ENCODE results near the gene TP53. TPM values are rescaled to one million over a fixed set of nuclear protein-coding genes. Genes with fewer than 3 reads are reported as not detected.

TP53 gene
- total RNA-seq (2021): 173 to 179 TPM (median 176 TPM) in 3 replicates
- Bru-seq, nascent RNA: percentile 85 among the genes with signal in this experiment
- long read RNA-seq, experiment 1, transcript TP53-227 (11 exons, 2,579 nt): major isoform, 117 of 241 reads
- long read RNA-seq, experiment 1, transcript TP53-225 (7 exons, 2,271 nt): minor isoform, 5 of 241 reads
- long read RNA-seq, experiment 1, partial matches to known transcripts: 42 of 241 reads
- long read RNA-seq, experiment 1, other reads (novel, unspliced or antisense): 71 of 241 reads
- long read RNA-seq, experiment 2, transcript TP53-227 (11 exons, 2,579 nt): major isoform, 29 of 113 reads
- long read RNA-seq, experiment 2, partial matches to known transcripts: 18 of 113 reads
- long read RNA-seq, experiment 2, other reads (novel, unspliced or antisense): 62 of 113 reads
- long read RNA-seq, experiment 3, transcript TP53-227 (11 exons, 2,579 nt): major isoform, 8 of 25 reads
- long read RNA-seq, experiment 3, transcript TP53-215 (1 exons, 1,112 nt): major isoform, 8 of 25 reads
- long read RNA-seq, experiment 3, partial matches to known transcripts: 3 of 25 reads
- long read RNA-seq, experiment 3, other reads (novel, unspliced or antisense): 5 of 25 reads

- peaks cover 21% of the 10 kb centered on the region for H3K36me3 Mint-ChIP-seq
- peaks cover 31% of the 10 kb centered on the region for H3K4me1 Mint-ChIP-seq
- peak within 1 kb of the TSS; percentile 88 for H3K4me3 Mint-ChIP-seq
- CTCF ChIA-PET: interaction anchor here (0.6 to 7.0 kb wide), 43 partner anchors 10 to 1878 kb away, joined by 3 to 205 read pairs (median 5); partner anchors contain the start of genes ACAP1, ATP1B2, CD68 and CYB5D1
- ATAC-seq (peak; percentile 55), DNase-seq (ENCODE audit: low spot score) (peak; percentile 89)
- no peaks in the 10 kb centered on the region for H3K9me3 Mint-ChIP-seq
- H3K27ac Mint-ChIP-seq: peak within 1 kb of the TSS; percentile 100
- H3K27me3 Mint-ChIP-seq (ENCODE audit: low read depth): no peaks in the 10 kb centered on the region
- POLR2A ChIA-PET: interaction anchor here (0.6 to 5.9 kb wide), 29 partner anchors 11 to 469 kb away, joined by 3 to 80 read pairs (median 8); partner anchors contain the start of genes ATP1B2, CD68, DNAH2 and EFNB3
- TF ChIP-seq TEAD1 (CRISPR knock-in tag; IDR thresholded peaks at IDR 0.05) (peak; percentile 65), ZNF232 (CRISPR knock-in tag; IDR thresholded peaks at IDR 0.05) (0 out of 2 replicates have a peak, but pooled peaks have one; percentile 34), ZNF263 (CRISPR knock-in tag; IDR thresholded peaks at IDR 0.05; ENCODE audit: low read depth) (peak; percentile 65; the same call in 1 of the 2 replicates), NFATC4 (CRISPR knock-in tag; IDR thresholded peaks at IDR 0.05) (no peak), NR3C1 (CRISPR knock-in tag; conservative IDR thresholded peaks at IDR 0.05; ENCODE audit: low read depth) (no peak), MAX (CRISPR knock-in tag; IDR thresholded peaks at IDR 0.05) (peak; percentile 86), GRHL2 (CRISPR knock-in tag; IDR thresholded peaks at IDR 0.05; ENCODE audit: insufficient replicate concordance, severe bottlenecking) (no peak), ETV6 (CRISPR knock-in tag; IDR thresholded peaks at IDR 0.05) (no peak), ATF1 (CRISPR knock-in tag; IDR thresholded peaks at IDR 0.05) (no peak), ZNF317 (CRISPR knock-in tag; IDR thresholded peaks at IDR 0.05; ENCODE audit: borderline replicate concordance, low read depth) (no peak), ELF4 (CRISPR knock-in tag; IDR thresholded peaks at IDR 0.05; ENCODE audit: low read depth) (no peak), SOX15 (CRISPR knock-in tag; IDR thresholded peaks at IDR 0.05) (no peak), SP1 (CRISPR knock-in tag; conservative IDR thresholded peaks at IDR 0.05) (peak; percentile 60), STAT6 (CRISPR knock-in tag; conservative IDR thresholded peaks at IDR 0.05; ENCODE audit: low read depth) (no peak), GTF2I (CRISPR knock-in tag; conservative IDR thresholded peaks at IDR 0.05) (no peak), ATF3 (CRISPR knock-in tag; conservative IDR thresholded peaks at IDR 0.05) (no peak)
- TF ChIP-seq, protein P1, sequence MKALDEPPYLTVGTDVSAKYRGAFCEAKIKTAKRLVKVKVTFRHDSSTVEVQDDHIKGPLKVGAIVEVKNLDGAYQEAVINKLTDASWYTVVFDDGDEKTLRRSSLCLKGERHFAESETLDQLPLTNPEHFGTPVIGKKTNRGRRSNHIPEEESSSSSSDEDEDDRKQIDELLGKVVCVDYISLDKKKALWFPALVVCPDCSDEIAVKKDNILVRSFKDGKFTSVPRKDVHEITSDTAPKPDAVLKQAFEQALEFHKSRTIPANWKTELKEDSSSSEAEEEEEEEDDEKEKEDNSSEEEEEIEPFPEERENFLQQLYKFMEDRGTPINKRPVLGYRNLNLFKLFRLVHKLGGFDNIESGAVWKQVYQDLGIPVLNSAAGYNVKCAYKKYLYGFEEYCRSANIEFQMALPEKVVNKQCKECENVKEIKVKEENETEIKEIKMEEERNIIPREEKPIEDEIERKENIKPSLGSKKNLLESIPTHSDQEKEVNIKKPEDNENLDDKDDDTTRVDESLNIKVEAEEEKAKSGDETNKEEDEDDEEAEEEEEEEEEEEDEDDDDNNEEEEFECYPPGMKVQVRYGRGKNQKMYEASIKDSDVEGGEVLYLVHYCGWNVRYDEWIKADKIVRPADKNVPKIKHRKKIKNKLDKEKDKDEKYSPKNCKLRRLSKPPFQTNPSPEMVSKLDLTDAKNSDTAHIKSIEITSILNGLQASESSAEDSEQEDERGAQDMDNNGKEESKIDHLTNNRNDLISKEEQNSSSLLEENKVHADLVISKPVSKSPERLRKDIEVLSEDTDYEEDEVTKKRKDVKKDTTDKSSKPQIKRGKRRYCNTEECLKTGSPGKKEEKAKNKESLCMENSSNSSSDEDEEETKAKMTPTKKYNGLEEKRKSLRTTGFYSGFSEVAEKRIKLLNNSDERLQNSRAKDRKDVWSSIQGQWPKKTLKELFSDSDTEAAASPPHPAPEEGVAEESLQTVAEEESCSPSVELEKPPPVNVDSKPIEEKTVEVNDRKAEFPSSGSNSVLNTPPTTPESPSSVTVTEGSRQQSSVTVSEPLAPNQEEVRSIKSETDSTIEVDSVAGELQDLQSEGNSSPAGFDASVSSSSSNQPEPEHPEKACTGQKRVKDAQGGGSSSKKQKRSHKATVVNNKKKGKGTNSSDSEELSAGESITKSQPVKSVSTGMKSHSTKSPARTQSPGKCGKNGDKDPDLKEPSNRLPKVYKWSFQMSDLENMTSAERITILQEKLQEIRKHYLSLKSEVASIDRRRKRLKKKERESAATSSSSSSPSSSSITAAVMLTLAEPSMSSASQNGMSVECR (CRISPR knock-in tag; IDR thresholded peaks at IDR 0.05; ENCODE audit: borderline replicate concordance): peak; percentile 69; the same call in 1 of the 2 replicates
- TF ChIP-seq, protein P2, sequence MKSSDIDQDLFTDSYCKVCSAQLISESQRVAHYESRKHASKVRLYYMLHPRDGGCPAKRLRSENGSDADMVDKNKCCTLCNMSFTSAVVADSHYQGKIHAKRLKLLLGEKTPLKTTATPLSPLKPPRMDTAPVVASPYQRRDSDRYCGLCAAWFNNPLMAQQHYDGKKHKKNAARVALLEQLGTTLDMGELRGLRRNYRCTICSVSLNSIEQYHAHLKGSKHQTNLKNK (CRISPR knock-in tag; IDR thresholded peaks at IDR 0.05): no peak
- TF ChIP-seq, protein P3, sequence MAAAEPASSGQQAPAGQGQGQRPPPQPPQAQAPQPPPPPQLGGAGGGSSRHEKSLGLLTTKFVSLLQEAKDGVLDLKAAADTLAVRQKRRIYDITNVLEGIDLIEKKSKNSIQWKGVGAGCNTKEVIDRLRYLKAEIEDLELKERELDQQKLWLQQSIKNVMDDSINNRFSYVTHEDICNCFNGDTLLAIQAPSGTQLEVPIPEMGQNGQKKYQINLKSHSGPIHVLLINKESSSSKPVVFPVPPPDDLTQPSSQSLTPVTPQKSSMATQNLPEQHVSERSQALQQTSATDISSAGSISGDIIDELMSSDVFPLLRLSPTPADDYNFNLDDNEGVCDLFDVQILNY (CRISPR knock-in tag; IDR thresholded peaks at IDR 0.05): no peak
- TF ChIP-seq, protein P4, sequence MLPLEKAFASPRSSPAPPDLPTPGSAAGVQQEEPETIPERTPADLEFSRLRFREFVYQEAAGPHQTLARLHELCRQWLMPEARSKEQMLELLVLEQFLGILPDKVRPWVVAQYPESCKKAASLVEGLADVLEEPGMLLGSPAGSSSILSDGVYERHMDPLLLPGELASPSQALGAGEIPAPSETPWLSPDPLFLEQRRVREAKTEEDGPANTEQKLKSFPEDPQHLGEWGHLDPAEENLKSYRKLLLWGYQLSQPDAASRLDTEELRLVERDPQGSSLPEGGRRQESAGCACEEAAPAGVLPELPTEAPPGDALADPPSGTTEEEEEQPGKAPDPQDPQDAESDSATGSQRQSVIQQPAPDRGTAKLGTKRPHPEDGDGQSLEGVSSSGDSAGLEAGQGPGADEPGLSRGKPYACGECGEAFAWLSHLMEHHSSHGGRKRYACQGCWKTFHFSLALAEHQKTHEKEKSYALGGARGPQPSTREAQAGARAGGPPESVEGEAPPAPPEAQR (CRISPR knock-in tag; IDR thresholded peaks at IDR 0.05): no peak
- TF ChIP-seq, protein P5, sequence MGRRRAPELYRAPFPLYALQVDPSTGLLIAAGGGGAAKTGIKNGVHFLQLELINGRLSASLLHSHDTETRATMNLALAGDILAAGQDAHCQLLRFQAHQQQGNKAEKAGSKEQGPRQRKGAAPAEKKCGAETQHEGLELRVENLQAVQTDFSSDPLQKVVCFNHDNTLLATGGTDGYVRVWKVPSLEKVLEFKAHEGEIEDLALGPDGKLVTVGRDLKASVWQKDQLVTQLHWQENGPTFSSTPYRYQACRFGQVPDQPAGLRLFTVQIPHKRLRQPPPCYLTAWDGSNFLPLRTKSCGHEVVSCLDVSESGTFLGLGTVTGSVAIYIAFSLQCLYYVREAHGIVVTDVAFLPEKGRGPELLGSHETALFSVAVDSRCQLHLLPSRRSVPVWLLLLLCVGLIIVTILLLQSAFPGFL (CRISPR knock-in tag; IDR thresholded peaks at IDR 0.05; ENCODE audit: borderline replicate concordance): no peak
Observed at GRCh38 chr17:7687072-7687907, at the start of gene TP53. TSS of gene TP53 (minus strand) at chr17:7687490. CDS start at chr17:7676594, 10,896 bp downstream.

Data from WTC11 (cell line).